ENCODE data around the gene CYFIP2.

- TF ChIP-seq CTCF (IDR thresholded peaks at IDR 0.05), result no peak
- TF ChIP-seq E2F5 (CRISPR knock-in tag; IDR thresholded peaks at IDR 0.05), result no peak
- TF ChIP-seq ESRRA (CRISPR knock-in tag; IDR thresholded peaks at IDR 0.05; ENCODE audit: borderline replicate concordance), result no peak
These were observed 97.1 kb downstream of the CYFIP2 start for GRCh38 chr5:157362982-157363381.

All from WTC11 (cell line).